RWPE2 (cell line): ENCODE measurements around the gene SUGCT.

Experiments
- ATAC-seq: fragments of 200-7000 bp; cut with Tn5 transposase; 3 replicates; pipeline ENCODE4 v1.9.1; 2021; ENCODE audit warnings: low read depth
- DNase-seq: peaks from one replicate; pipeline ENCODE4 v3.0.0-alpha.2; 2020; ENCODE audit warnings: low spot score
- H3K27ac ChIP-seq: fragments of 450-650 bp; 2 replicates; pipeline ENCODE4 v1.5.1; 2017; ENCODE audit warnings: mild to moderate bottlenecking; ENCODE audit not compliant: poor library complexity, severe bottlenecking
- H3K27me3 ChIP-seq: fragments of 250-450 bp; sonication (Bioruptor Pico); 2 replicates; pipeline ENCODE4 v1.5.1; 2021; ENCODE audit warnings: mild to moderate bottlenecking, moderate library complexity; ENCODE audit not compliant: insufficient read depth, poor library complexity, severe bottlenecking
- H3K36me3 ChIP-seq: fragments of 250-450 bp; sonication (Bioruptor Pico); 2 replicates; pipeline ENCODE4 v1.5.1; 2020; ENCODE audit warnings: low read depth, mild to moderate bottlenecking, moderate library complexity
- H3K4me1 ChIP-seq: fragments of 250-450 bp; sonication (Bioruptor Pico); 2 replicates; pipeline ENCODE4 v1.5.1; 2021; ENCODE audit warnings: mild to moderate bottlenecking, moderate library complexity; ENCODE audit not compliant: insufficient read depth, poor library complexity, severe bottlenecking
- H3K4me3 ChIP-seq: fragments of 250-450 bp; sonication (Bioruptor Pico); 2 replicates; pipeline ENCODE4 v1.5.1; 2021; ENCODE audit warnings: mild to moderate bottlenecking, moderate library complexity; ENCODE audit not compliant: severe bottlenecking
- H3K9me3 ChIP-seq: fragments of 250-450 bp; sonication (Bioruptor Pico); 2 replicates; pipeline ENCODE4 v1.5.1; 2021; ENCODE audit warnings: mild to moderate bottlenecking, moderate library complexity; ENCODE audit not compliant: severe bottlenecking
- CTCF ChIP-seq: fragments of 450-650 bp; IDR thresholded peaks from one replicate; pipeline ENCODE4 v1.5.1; 2017; ENCODE audit warnings: mild to moderate bottlenecking, moderate library complexity; ENCODE audit not compliant: poor library complexity, severe bottlenecking

SUGCT gene

GRCh38 chr7:40507166-40507565, 372.4 kb downstream of the SUGCT start:
- Histone ChIP-seq H3K27ac (no peak overlapping the region), H3K4me1 (no peaks in the 10 kb centered on the region), H3K36me3 (no peaks in the 10 kb centered on the region), H3K9me3 (peaks cover 2% of the 10 kb centered on the region), H3K4me3 (no peak overlapping the region), H3K27me3 (no peaks in the 10 kb centered on the region)
- TF ChIP-seq CTCF, result no peak
- DNase-seq, result no peak
- no peak for ATAC-seq

GRCh38 chr7:40509287-40509996, 374.6 kb downstream of the SUGCT start:
- ATAC-seq (no peak), DNase-seq (no peak)
- Histone ChIP-seq H3K27ac (no peak overlapping the region), H3K9me3 (no peaks in the 10 kb centered on the region), H3K36me3 (no peaks in the 10 kb centered on the region), H3K4me3 (no peak overlapping the region), H3K4me1 (no peaks in the 10 kb centered on the region), H3K27me3 (no peaks in the 10 kb centered on the region)
- TF ChIP-seq CTCF, result no peak

GRCh38 chr7:40516376-40516775, 381.6 kb downstream of the SUGCT start:
- DNase-seq, result no peak
- no peak overlapping the region for H3K27ac ChIP-seq
- no peak for TF ChIP-seq CTCF

GRCh38 chr7:40519009-40519408, 384.2 kb downstream of the SUGCT start:
- Histone ChIP-seq H3K4me3 (no peak overlapping the region), H3K36me3 (no peaks in the 10 kb centered on the region), H3K27ac (no peak overlapping the region), H3K4me1 (no peaks in the 10 kb centered on the region), H3K27me3 (no peaks in the 10 kb centered on the region), H3K9me3 (no peaks in the 10 kb centered on the region)
- TF ChIP-seq CTCF, result no peak
- DNase-seq (no peak), ATAC-seq (no peak)

More at GRCh38 chr7:40516376-40516775, 381.6 kb downstream of the SUGCT start:
- H3K4me1 ChIP-seq, result no peaks in the 10 kb centered on the region
- H3K36me3 ChIP-seq, result no peaks in the 10 kb centered on the region
- no peak for ATAC-seq
- H3K9me3 ChIP-seq, result no peaks in the 10 kb centered on the region
- no peaks in the 10 kb centered on the region for H3K27me3 ChIP-seq
- no peak overlapping the region for H3K4me3 ChIP-seq

GRCh38 chr7:40520986-40521738, 386.4 kb downstream of the SUGCT start:
- Histone ChIP-seq H3K27me3 (no peaks in the 10 kb centered on the region), H3K9me3 (no peaks in the 10 kb centered on the region), H3K36me3 (no peaks in the 10 kb centered on the region), H3K27ac (no peak overlapping the region), H3K4me1 (no peaks in the 10 kb centered on the region), H3K4me3 (no peak overlapping the region)
- no peak for DNase-seq
- no peak for ATAC-seq
- no peak for TF ChIP-seq CTCF
